ENCODE results near the gene ITGB5.

Gene ITGB5

GRCh38 chr3:124918524-124918923, 31.4 kb upstream of the ITGB5 start:
- no peak for TF ChIP-seq CTCF (IDR thresholded peaks at IDR 0.05; ENCODE audit: low read depth, low read length)
- TF ChIP-seq EZH2phosphoT487 (IDR thresholded peaks at IDR 0.05; ENCODE audit: low read depth): no peak
- Histone ChIP-seq H4K20me1 (ENCODE audit: insufficient read depth, low read length) (no peaks in the 10 kb centered on the region), H3K4me2 (ENCODE audit: low read length) (no peak overlapping the region), H3K9me3 (ENCODE audit: insufficient read depth, low read length) (no peaks in the 10 kb centered on the region), H3K4me1 (ENCODE audit: low read length) (peaks cover 3% of the 10 kb centered on the region; the same call in 1 of the 2 replicates), H3K27ac (ENCODE audit: low read length) (no peak overlapping the region), H3K9ac (ENCODE audit: low read length) (no peak overlapping the region), H3K79me2 (ENCODE audit: low read length) (no peaks in the 10 kb centered on the region), H3K4me3 (ENCODE audit: low read length) (no peak overlapping the region), H3K27me3 (ENCODE audit: low read depth, low read length) (peaks cover 25% of the 10 kb centered on the region), H3K36me3 (replicated peaks; ENCODE audit: low read depth, low read length) (no peaks in the 10 kb centered on the region), H2AFZ (ENCODE audit: low read depth, low read length) (no peak overlapping the region)

GRCh38 chr3:124916837-124917409, 29.8 kb upstream of the ITGB5 start:
- H3K4me2 ChIP-seq (ENCODE audit: low read length): no peak overlapping the region
- no peak overlapping the region for H3K4me3 ChIP-seq (ENCODE audit: low read length)
- TF ChIP-seq EZH2phosphoT487 (IDR thresholded peaks at IDR 0.05; ENCODE audit: low read depth): no peak
- TF ChIP-seq CTCF (IDR thresholded peaks at IDR 0.05; ENCODE audit: low read depth, low read length): no peak
- H3K27ac ChIP-seq (ENCODE audit: low read length): no peak overlapping the region
- H3K36me3 ChIP-seq (replicated peaks; ENCODE audit: low read depth, low read length): no peaks in the 10 kb centered on the region
- H2AFZ ChIP-seq (ENCODE audit: low read depth, low read length): no peak overlapping the region
- no peaks in the 10 kb centered on the region for H4K20me1 ChIP-seq (ENCODE audit: insufficient read depth, low read length)
- peaks cover 25% of the 10 kb centered on the region for H3K27me3 ChIP-seq (ENCODE audit: low read depth, low read length)
- H3K9ac ChIP-seq (ENCODE audit: low read length): no peak overlapping the region
- no peaks in the 10 kb centered on the region for H3K79me2 ChIP-seq (ENCODE audit: low read length)
- H3K4me1 ChIP-seq (ENCODE audit: low read length): peaks cover 3% of the 10 kb centered on the region; the same call in 1 of the 2 replicates
- no peaks in the 10 kb centered on the region for H3K9me3 ChIP-seq (ENCODE audit: insufficient read depth, low read length)

- TF ChIP-seq CTCF (IDR thresholded peaks at IDR 0.05; ENCODE audit: low read depth, low read length): no peak
- TF ChIP-seq EZH2phosphoT487 (IDR thresholded peaks at IDR 0.05; ENCODE audit: low read depth): no peak
- H3K4me3 ChIP-seq (ENCODE audit: low read length): no peak overlapping the region
- no peak overlapping the region for H3K4me2 ChIP-seq (ENCODE audit: low read length)
- peaks cover 3% of the 10 kb centered on the region; the same call in 1 of the 2 replicates for H3K4me1 ChIP-seq (ENCODE audit: low read length)
- peaks cover 27% of the 10 kb centered on the region for H3K27me3 ChIP-seq (ENCODE audit: low read depth, low read length)
- no peak overlapping the region for H3K27ac ChIP-seq (ENCODE audit: low read length)
- H2AFZ ChIP-seq (ENCODE audit: low read depth, low read length): no peak overlapping the region
- no peak overlapping the region for H3K9ac ChIP-seq (ENCODE audit: low read length)
- H3K36me3 ChIP-seq (replicated peaks; ENCODE audit: low read depth, low read length): no peaks in the 10 kb centered on the region
- no peaks in the 10 kb centered on the region for H4K20me1 ChIP-seq (ENCODE audit: insufficient read depth, low read length)
- H3K9me3 ChIP-seq (ENCODE audit: insufficient read depth, low read length): no peaks in the 10 kb centered on the region
- H3K79me2 ChIP-seq (ENCODE audit: low read length): no peaks in the 10 kb centered on the region
Observed at GRCh38 chr3:124915254-124915653, 28.1 kb upstream of the ITGB5 start.

- TF ChIP-seq EZH2phosphoT487 (IDR thresholded peaks at IDR 0.05; ENCODE audit: low read depth): no peak
- TF ChIP-seq CTCF (IDR thresholded peaks at IDR 0.05; ENCODE audit: low read depth, low read length): no peak
- no peaks in the 10 kb centered on the region for H3K36me3 ChIP-seq (replicated peaks; ENCODE audit: low read depth, low read length)
- no peaks in the 10 kb centered on the region for H3K4me1 ChIP-seq (ENCODE audit: low read length)
- no peaks in the 10 kb centered on the region for H3K79me2 ChIP-seq (ENCODE audit: low read length)
- no peak overlapping the region for H3K4me3 ChIP-seq (ENCODE audit: low read length)
- no peak overlapping the region for H3K27ac ChIP-seq (ENCODE audit: low read length)
- no peaks in the 10 kb centered on the region for H3K9me3 ChIP-seq (ENCODE audit: insufficient read depth, low read length)
- no peak overlapping the region for H3K4me2 ChIP-seq (ENCODE audit: low read length)
- H3K27me3 ChIP-seq (ENCODE audit: low read depth, low read length): peaks cover 23% of the 10 kb centered on the region
- no peak overlapping the region for H2AFZ ChIP-seq (ENCODE audit: low read depth, low read length)
- no peaks in the 10 kb centered on the region for H4K20me1 ChIP-seq (ENCODE audit: insufficient read depth, low read length)
- H3K9ac ChIP-seq (ENCODE audit: low read length): no peak overlapping the region
Observed at GRCh38 chr3:124907957-124908356, 20.8 kb upstream of the ITGB5 start.
